ENCODE results near the gene SDC3.

SDC3 gene

GRCh38 chr1:30896905-30897304 lies 11.7 kb downstream of the SDC3 start:
- Histone ChIP-seq H3K4me1 (ENCODE audit: control insufficient read depth, insufficient read depth, low read length, unreplicated experiment) (peaks cover 4% of the 10 kb centered on the region), H3K36me3 (ENCODE audit: insufficient read depth, low read length) (no peaks in the 10 kb centered on the region), H3K4me3 (ENCODE audit: low read depth, low read length) (no peak overlapping the region), H2AFZ (ENCODE audit: low read length, unreplicated experiment) (no peak overlapping the region), H3K27ac (ENCODE audit: low read depth, low read length) (no peak overlapping the region), H3K27me3 (ENCODE audit: insufficient read depth, low read length) (no peaks in the 10 kb centered on the region), H3K79me2 (ENCODE audit: control insufficient read depth, insufficient read depth, low read length, unreplicated experiment) (no peaks in the 10 kb centered on the region)

GRCh38 chr1:30895944-30896660 lies 12.5 kb downstream of the SDC3 start:
- H2AFZ ChIP-seq (ENCODE audit: low read length, unreplicated experiment), result no peak overlapping the region
- no peak overlapping the region for H3K4me3 ChIP-seq (ENCODE audit: low read depth, low read length)
- H3K27me3 ChIP-seq (ENCODE audit: insufficient read depth, low read length), result no peaks in the 10 kb centered on the region
- peaks cover 4% of the 10 kb centered on the region for H3K4me1 ChIP-seq (ENCODE audit: control insufficient read depth, insufficient read depth, low read length, unreplicated experiment)
- H3K79me2 ChIP-seq (ENCODE audit: control insufficient read depth, insufficient read depth, low read length, unreplicated experiment), result no peaks in the 10 kb centered on the region
- no peak overlapping the region for H3K27ac ChIP-seq (ENCODE audit: low read depth, low read length)
- no peaks in the 10 kb centered on the region for H3K36me3 ChIP-seq (ENCODE audit: insufficient read depth, low read length)

GRCh38 chr1:30895382-30895943 lies 13.1 kb downstream of the SDC3 start:
- no peak overlapping the region for H2AFZ ChIP-seq (ENCODE audit: low read length, unreplicated experiment)
- peaks cover 4% of the 10 kb centered on the region for H3K4me1 ChIP-seq (ENCODE audit: control insufficient read depth, insufficient read depth, low read length, unreplicated experiment)

GRCh38 chr1:30894508-30894973 lies 14.0 kb downstream of the SDC3 start:
- Histone ChIP-seq H2AFZ (ENCODE audit: low read length, unreplicated experiment) (no peak overlapping the region), H3K4me3 (ENCODE audit: low read depth, low read length) (no peak overlapping the region), H3K36me3 (ENCODE audit: insufficient read depth, low read length) (no peaks in the 10 kb centered on the region), H3K27me3 (ENCODE audit: insufficient read depth, low read length) (no peaks in the 10 kb centered on the region), H3K79me2 (ENCODE audit: control insufficient read depth, insufficient read depth, low read length, unreplicated experiment) (no peaks in the 10 kb centered on the region), H3K4me1 (ENCODE audit: control insufficient read depth, insufficient read depth, low read length, unreplicated experiment) (peaks cover 4% of the 10 kb centered on the region), H3K27ac (ENCODE audit: low read depth, low read length) (no peak overlapping the region)

More at GRCh38 chr1:30895382-30895943, 13.1 kb downstream of the SDC3 start:
- Histone ChIP-seq H3K27ac (ENCODE audit: low read depth, low read length) (no peak overlapping the region), H3K79me2 (ENCODE audit: control insufficient read depth, insufficient read depth, low read length, unreplicated experiment) (no peaks in the 10 kb centered on the region), H3K36me3 (ENCODE audit: insufficient read depth, low read length) (no peaks in the 10 kb centered on the region), H3K27me3 (ENCODE audit: insufficient read depth, low read length) (no peaks in the 10 kb centered on the region), H3K4me3 (ENCODE audit: low read depth, low read length) (no peak overlapping the region)

GRCh38 chr1:30893776-30894507 lies 14.6 kb downstream of the SDC3 start:
- H3K79me2 ChIP-seq (ENCODE audit: control insufficient read depth, insufficient read depth, low read length, unreplicated experiment), result no peaks in the 10 kb centered on the region
- H3K27me3 ChIP-seq (ENCODE audit: insufficient read depth, low read length), result no peaks in the 10 kb centered on the region
- no peaks in the 10 kb centered on the region for H3K36me3 ChIP-seq (ENCODE audit: insufficient read depth, low read length)
- no peak overlapping the region for H2AFZ ChIP-seq (ENCODE audit: low read length, unreplicated experiment)
- no peak overlapping the region for H3K4me3 ChIP-seq (ENCODE audit: low read depth, low read length)
- no peak overlapping the region for H3K27ac ChIP-seq (ENCODE audit: low read depth, low read length)
- peaks cover 4% of the 10 kb centered on the region for H3K4me1 ChIP-seq (ENCODE audit: control insufficient read depth, insufficient read depth, low read length, unreplicated experiment)

GRCh38 chr1:30892671-30893073 lies 15.9 kb downstream of the SDC3 start:
- Histone ChIP-seq H2AFZ (ENCODE audit: low read length, unreplicated experiment) (no peak overlapping the region), H3K4me3 (ENCODE audit: low read depth, low read length) (no peak overlapping the region)

GRCh38 chr1:30891227-30891552 lies 17.4 kb downstream of the SDC3 start:
- Histone ChIP-seq H2AFZ (ENCODE audit: low read length, unreplicated experiment) (no peak overlapping the region), H3K79me2 (ENCODE audit: control insufficient read depth, insufficient read depth, low read length, unreplicated experiment) (no peaks in the 10 kb centered on the region), H3K27me3 (ENCODE audit: insufficient read depth, low read length) (no peaks in the 10 kb centered on the region), H3K4me1 (ENCODE audit: control insufficient read depth, insufficient read depth, low read length, unreplicated experiment) (peaks cover 4% of the 10 kb centered on the region), H3K36me3 (ENCODE audit: insufficient read depth, low read length) (no peaks in the 10 kb centered on the region), H3K27ac (ENCODE audit: low read depth, low read length) (no peak overlapping the region), H3K4me3 (ENCODE audit: low read depth, low read length) (no peak overlapping the region)

More at GRCh38 chr1:30892671-30893073, 15.9 kb downstream of the SDC3 start:
- Histone ChIP-seq H3K27me3 (ENCODE audit: insufficient read depth, low read length) (no peaks in the 10 kb centered on the region), H3K36me3 (ENCODE audit: insufficient read depth, low read length) (no peaks in the 10 kb centered on the region), H3K27ac (ENCODE audit: low read depth, low read length) (no peak overlapping the region), H3K4me1 (ENCODE audit: control insufficient read depth, insufficient read depth, low read length, unreplicated experiment) (peaks cover 4% of the 10 kb centered on the region), H3K79me2 (ENCODE audit: control insufficient read depth, insufficient read depth, low read length, unreplicated experiment) (no peaks in the 10 kb centered on the region)

- Histone ChIP-seq H3K4me1 (ENCODE audit: control insufficient read depth, insufficient read depth, low read length, unreplicated experiment) (peaks cover 4% of the 10 kb centered on the region), H3K4me3 (ENCODE audit: low read depth, low read length) (no peak overlapping the region), H3K27ac (ENCODE audit: low read depth, low read length) (no peak overlapping the region), H2AFZ (ENCODE audit: low read length, unreplicated experiment) (no peak overlapping the region), H3K27me3 (ENCODE audit: insufficient read depth, low read length) (no peaks in the 10 kb centered on the region), H3K36me3 (ENCODE audit: insufficient read depth, low read length) (no peaks in the 10 kb centered on the region), H3K79me2 (ENCODE audit: control insufficient read depth, insufficient read depth, low read length, unreplicated experiment) (no peaks in the 10 kb centered on the region)
Observed at GRCh38 chr1:30890502-30891226, 17.9 kb downstream of the SDC3 start.

- H2AFZ ChIP-seq (ENCODE audit: low read length, unreplicated experiment), result no peak overlapping the region
- H3K27me3 ChIP-seq (ENCODE audit: insufficient read depth, low read length), result no peaks in the 10 kb centered on the region
- H3K36me3 ChIP-seq (ENCODE audit: insufficient read depth, low read length), result no peaks in the 10 kb centered on the region
- H3K79me2 ChIP-seq (ENCODE audit: control insufficient read depth, insufficient read depth, low read length, unreplicated experiment), result no peaks in the 10 kb centered on the region
- peaks cover 4% of the 10 kb centered on the region for H3K4me1 ChIP-seq (ENCODE audit: control insufficient read depth, insufficient read depth, low read length, unreplicated experiment)
- H3K4me3 ChIP-seq (ENCODE audit: low read depth, low read length), result no peak overlapping the region
- H3K27ac ChIP-seq (ENCODE audit: low read depth, low read length), result no peak overlapping the region
Observed at GRCh38 chr1:30889511-30889910, 19.0 kb downstream of the SDC3 start.

GRCh38 chr1:30888975-30889374 lies 19.6 kb downstream of the SDC3 start:
- no peaks in the 10 kb centered on the region for H3K36me3 ChIP-seq (ENCODE audit: insufficient read depth, low read length)
- H3K79me2 ChIP-seq (ENCODE audit: control insufficient read depth, insufficient read depth, low read length, unreplicated experiment), result no peaks in the 10 kb centered on the region
- H3K27ac ChIP-seq (ENCODE audit: low read depth, low read length), result no peak overlapping the region
- H3K4me1 ChIP-seq (ENCODE audit: control insufficient read depth, insufficient read depth, low read length, unreplicated experiment), result peaks cover 4% of the 10 kb centered on the region
- no peaks in the 10 kb centered on the region for H3K27me3 ChIP-seq (ENCODE audit: insufficient read depth, low read length)
- no peak overlapping the region for H2AFZ ChIP-seq (ENCODE audit: low read length, unreplicated experiment)
- H3K4me3 ChIP-seq (ENCODE audit: low read depth, low read length), result no peak overlapping the region
